Mesenchymal stem cell (in vitro differentiated cells and primary cell): ENCODE measurements around the gene PRB4.

Experiments
- DNase-seq: peaks from one replicate; pipeline ENCODE4 v3.0.0-alpha.2; 2013
- H2AFZ ChIP-seq: one replicate; pipeline ENCODE4 v1.6.1; 2013; ENCODE audit warnings: low read depth, mild to moderate bottlenecking, control low read depth, inconsistent platforms, low read length, moderate library complexity
- H2AK5ac ChIP-seq: 2 replicates; pipeline ENCODE4 v1.6.1; 2013; ENCODE audit warnings: low read length, moderate library complexity, mild to moderate bottlenecking, inconsistent platforms; ENCODE audit not compliant: severe bottlenecking
- H2BK120ac ChIP-seq: one replicate; pipeline ENCODE4 v1.6.1; 2013; ENCODE audit warnings: low read depth, mild to moderate bottlenecking, inconsistent platforms, low read length, moderate library complexity
- H2BK12ac ChIP-seq, 2 experiments: one replicate each; pipeline ENCODE4 v1.6.1; 2013; ENCODE audit warnings: inconsistent platforms in 2 of 2, low read length in 2 of 2, mild to moderate bottlenecking in 2 of 2, moderate library complexity in 2 of 2, control low read depth in 1 of 2
- H2BK15ac ChIP-seq: one replicate; pipeline ENCODE4 v1.6.1; 2013; ENCODE audit warnings: mild to moderate bottlenecking, low read depth, inconsistent platforms; ENCODE audit not compliant: poor library complexity, severe bottlenecking
- H2BK5ac ChIP-seq: 2 replicates; pipeline ENCODE4 v1.6.1; 2013; ENCODE audit warnings: low read depth, mild to moderate bottlenecking, low read length, control low read depth, inconsistent platforms; ENCODE audit not compliant: poor library complexity, severe bottlenecking
- H3K14ac ChIP-seq, 2 experiments: one replicate each; pipeline ENCODE4 v1.6.1; 2013; ENCODE audit warnings: inconsistent platforms in 2 of 2, low read length in 2 of 2, control low read depth in 1 of 2, mild to moderate bottlenecking in 1 of 2, moderate library complexity in 1 of 2
- H3K18ac ChIP-seq, 2 experiments: one replicate each; pipeline ENCODE4 v1.6.1; 2013; ENCODE audit warnings: inconsistent platforms in 2 of 2, low read length in 2 of 2, control low read depth in 1 of 2, low read depth in 1 of 2, mild to moderate bottlenecking in 1 of 2
- H3K23ac ChIP-seq, 2 experiments: one replicate each; pipeline ENCODE4 v1.6.1; 2013; ENCODE audit warnings: inconsistent platforms in 2 of 2, low read length in 2 of 2, mild to moderate bottlenecking in 2 of 2, moderate library complexity in 2 of 2, control low read depth in 1 of 2
- H3K27ac ChIP-seq: 2 replicates; pipeline ENCODE4 v1.5.1; 2013; ENCODE audit warnings: mild to moderate bottlenecking, moderate library complexity, low read length, control low read depth, inconsistent platforms; ENCODE audit not compliant: poor library complexity, severe bottlenecking
- H3K27me3 ChIP-seq, 2 experiments: 2 replicates each; pipeline versions ENCODE4 v1.6.1 to v1.7.0; 2013; ENCODE audit warnings: low read length in 2 of 2, mild to moderate bottlenecking in 2 of 2, moderate library complexity in 2 of 2, control low read depth in 1 of 2, inconsistent platforms in 1 of 2; ENCODE audit not compliant: control insufficient read depth in 1 of 2, insufficient read depth in 1 of 2
- H3K36me3 ChIP-seq, 2 experiments: 2 replicates each; pipeline versions ENCODE4 v1.6.1 to v1.7.0; 2013; ENCODE audit warnings: low read length in 2 of 2, control low read depth in 1 of 2, inconsistent platforms in 1 of 2, low read depth in 1 of 2, mild to moderate bottlenecking in 1 of 2; ENCODE audit not compliant: insufficient read depth in 2 of 2, control insufficient read depth in 1 of 2
- H3K4ac ChIP-seq, 2 experiments: one replicate each; pipeline ENCODE4 v1.6.1; 2013; ENCODE audit warnings: inconsistent platforms in 2 of 2, low read length in 2 of 2, mild to moderate bottlenecking in 2 of 2, moderate library complexity in 2 of 2, control low read depth in 1 of 2, low read depth in 1 of 2
- H3K4me1 ChIP-seq: 2 replicates; pipeline ENCODE4 v1.6.1; 2013; ENCODE audit warnings: low read depth, low read length, control low read depth; ENCODE audit not compliant: control insufficient read depth, insufficient read depth
- H3K4me2 ChIP-seq: 2 replicates; pipeline ENCODE4 v1.6.1; 2013; ENCODE audit warnings: low read length, mild to moderate bottlenecking, inconsistent platforms; ENCODE audit not compliant: poor library complexity, severe bottlenecking
- H3K4me3 ChIP-seq, 2 experiments: 2 replicates each; pipeline versions ENCODE4 v1.5.1 to v1.7.0; 2013; ENCODE audit warnings: low read length in 2 of 2, mild to moderate bottlenecking in 2 of 2, control low read depth in 1 of 2, low read depth in 1 of 2; ENCODE audit not compliant: insufficient read depth in 1 of 2
- H3K79me1 ChIP-seq: replicated peaks from 2 replicates; pipeline ENCODE4 v1.6.1; 2013; ENCODE audit warnings: mild to moderate bottlenecking, control low read depth, low read length, inconsistent platforms; ENCODE audit not compliant: poor library complexity, severe bottlenecking
- H3K9ac ChIP-seq: 2 replicates; pipeline ENCODE4 v1.7.0; 2013; ENCODE audit warnings: mild to moderate bottlenecking, low read length, moderate library complexity
- H3K9me3 ChIP-seq: 2 replicates; pipeline ENCODE4 v1.7.0; 2013; ENCODE audit warnings: mild to moderate bottlenecking, low read length; ENCODE audit not compliant: control insufficient read depth
- H4K8ac ChIP-seq: one replicate; pipeline ENCODE4 v1.6.1; 2013; ENCODE audit warnings: inconsistent platforms, mild to moderate bottlenecking, low read length, moderate library complexity
- H4K91ac ChIP-seq: one replicate; pipeline ENCODE4 v1.6.1; 2013; ENCODE audit warnings: mild to moderate bottlenecking, low read length, inconsistent platforms
- WGBS: methylation state at CpG from one replicate; pipeline ENCODE4 v1.1.7; 2013; ENCODE audit warnings: mixed read lengths; 5-methylcytosine and 5-hydroxymethylcytosine counted together

Gene PRB4

GRCh38 chr12:11344500-11344899 lies 34.3 kb upstream of the PRB4 start:
- no peak for DNase-seq
- H3K36me3 ChIP-seq = no peaks in the 10 kb centered on the region
- no peak overlapping the region for H3K4ac ChIP-seq
- no peak overlapping the region for H3K23ac ChIP-seq
- H3K4me1 ChIP-seq = no peaks in the 10 kb centered on the region
- H2BK15ac ChIP-seq = no peak overlapping the region
- H3K4me2 ChIP-seq = no peak overlapping the region
- H2AFZ ChIP-seq = no peak overlapping the region
- H2BK12ac ChIP-seq = no peak overlapping the region
- no peak overlapping the region for H3K9ac ChIP-seq
- H4K91ac ChIP-seq = no peak overlapping the region
- no peaks in the 10 kb centered on the region for H3K9me3 ChIP-seq
- no peak overlapping the region for H2BK120ac ChIP-seq
- no peak overlapping the region for H3K27ac ChIP-seq
- no peak overlapping the region for H2BK5ac ChIP-seq
- WGBS = 70% methylated on average over 2 of the region's 2 CpGs
- H3K4me3 ChIP-seq = no peak overlapping the region
- no peak overlapping the region for H3K14ac ChIP-seq
- H3K18ac ChIP-seq = no peak overlapping the region
- H3K79me1 ChIP-seq = no peaks in the 10 kb centered on the region
- no peaks in the 10 kb centered on the region for H3K27me3 ChIP-seq
- no peak overlapping the region for H2AK5ac ChIP-seq
- H4K8ac ChIP-seq = no peak overlapping the region

DNA sequence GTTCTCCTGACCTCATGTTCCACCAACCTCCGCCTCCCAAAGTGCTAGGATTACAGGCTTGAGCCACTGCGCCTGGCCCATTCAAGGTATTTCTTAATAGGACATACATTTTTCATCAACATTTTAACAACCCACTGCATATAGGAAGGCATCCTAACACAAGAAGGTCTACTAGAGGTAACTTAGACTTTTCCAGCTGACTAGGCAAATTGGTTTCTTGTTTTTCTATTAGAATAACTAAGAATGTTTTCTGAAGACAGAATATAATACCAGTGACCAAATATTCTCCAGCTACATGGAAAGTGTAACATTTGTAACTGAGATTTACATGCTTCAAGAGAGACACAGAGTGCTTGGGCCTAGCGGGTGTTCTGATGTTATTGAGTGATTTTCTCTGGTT lies 14.2 kb upstream of the PRB4 start:
- WGBS = 95% methylated on average over 3 of the region's 3 CpGs
- Histone ChIP-seq H2BK12ac (no peak overlapping the region), H2AFZ (no peak overlapping the region), H3K36me3 (no peaks in the 10 kb centered on the region), H3K9me3 (no peaks in the 10 kb centered on the region), H2BK5ac (no peak overlapping the region), H3K4me2 (no peak overlapping the region), H4K8ac (no peak overlapping the region), H3K79me1 (no peaks in the 10 kb centered on the region), H3K4me3 (no peak overlapping the region), H3K27ac (no peak overlapping the region), H2AK5ac (no peak overlapping the region), H3K23ac (no peak overlapping the region), H2BK120ac (no peak overlapping the region), H3K4me1 (no peaks in the 10 kb centered on the region), H3K14ac (no peak overlapping the region), H3K9ac (no peak overlapping the region), H3K4ac (no peak overlapping the region), H3K27me3 (no peaks in the 10 kb centered on the region), H3K18ac (no peak overlapping the region), H4K91ac (no peak overlapping the region), H2BK15ac (no peak overlapping the region)
- DNase-seq = no peak

GRCh38 chr12:11321980-11322379 lies 11.7 kb upstream of the PRB4 start:
- no peak overlapping the region for H3K9ac ChIP-seq
- no peak overlapping the region for H4K8ac ChIP-seq
- H3K4me3 ChIP-seq = no peak overlapping the region
- H3K79me1 ChIP-seq = no peaks in the 10 kb centered on the region
- no peak overlapping the region for H2BK15ac ChIP-seq
- H3K14ac ChIP-seq = no peak overlapping the region
- no peak overlapping the region for H4K91ac ChIP-seq
- H3K4me2 ChIP-seq = no peak overlapping the region
- no peaks in the 10 kb centered on the region for H3K36me3 ChIP-seq
- H3K4me1 ChIP-seq = no peaks in the 10 kb centered on the region
- 83% methylated on average over 2 of the region's 2 CpGs for WGBS
- H3K27me3 ChIP-seq = no peaks in the 10 kb centered on the region
- no peak for DNase-seq
- H3K4ac ChIP-seq = no peak overlapping the region
- H2BK120ac ChIP-seq = no peak overlapping the region
- no peak overlapping the region for H3K18ac ChIP-seq
- no peak overlapping the region for H2AK5ac ChIP-seq
- H2AFZ ChIP-seq = no peak overlapping the region
- no peak overlapping the region for H2BK5ac ChIP-seq
- H3K9me3 ChIP-seq = no peaks in the 10 kb centered on the region
- H3K27ac ChIP-seq = no peak overlapping the region
- H2BK12ac ChIP-seq = no peak overlapping the region
- no peak overlapping the region for H3K23ac ChIP-seq

DNA sequence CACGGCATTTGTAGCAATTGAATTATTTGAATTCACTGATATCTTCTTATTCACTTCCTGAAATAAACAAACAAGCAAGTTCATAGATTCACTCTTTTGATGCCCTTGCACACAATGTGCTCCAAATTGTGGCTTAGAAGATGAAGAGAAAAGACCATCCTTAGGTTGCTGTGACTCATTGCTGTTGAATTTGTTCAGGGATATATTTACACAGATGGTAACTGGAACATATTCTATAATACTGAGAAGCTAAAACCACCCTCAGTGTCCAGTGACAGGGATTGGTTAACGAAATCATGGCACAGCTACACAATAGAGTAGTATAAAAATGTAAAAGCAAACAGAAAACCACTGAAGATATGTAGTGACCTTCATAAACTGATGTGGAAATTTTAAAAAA lies 3.1 kb downstream of the PRB4 start:
- no peak overlapping the region for H3K27ac ChIP-seq
- no peak overlapping the region for H3K18ac ChIP-seq
- no peak overlapping the region for H2AK5ac ChIP-seq
- no peak overlapping the region for H2AFZ ChIP-seq
- DNase-seq = no peak
- WGBS = 100% methylated on average over 1 of the region's 2 CpGs
- no peak overlapping the region for H2BK120ac ChIP-seq
- no peaks in the 10 kb centered on the region for H3K36me3 ChIP-seq
- no peaks in the 10 kb centered on the region for H3K79me1 ChIP-seq
- H3K27me3 ChIP-seq = no peaks in the 10 kb centered on the region
- H3K9me3 ChIP-seq = no peaks in the 10 kb centered on the region
- H2BK5ac ChIP-seq = no peak overlapping the region
- H3K9ac ChIP-seq = no peak overlapping the region
- H3K4ac ChIP-seq = no peak overlapping the region
- H3K4me3 ChIP-seq = no peak overlapping the region
- H3K14ac ChIP-seq = no peak overlapping the region
- no peaks in the 10 kb centered on the region for H3K4me1 ChIP-seq
- H4K91ac ChIP-seq = no peak overlapping the region
- no peak overlapping the region for H2BK12ac ChIP-seq
- no peak overlapping the region for H4K8ac ChIP-seq
- H2BK15ac ChIP-seq = no peak overlapping the region
- H3K23ac ChIP-seq = no peak overlapping the region
- H3K4me2 ChIP-seq = no peak overlapping the region
